Lower leg skin (tissue), 3 donors: Measurements from ENCODE around the gene NKAIN1.

Experiments
- CTCF ChIP-seq, 3 donors: fragments of 450-650 bp; IDR thresholded peaks; one replicate each; pipeline ENCODE4 v1.5.1; 2016; ENCODE audit warnings: antibody characterized with exemption in 3 of 3, mild to moderate bottlenecking in 3 of 3, moderate library complexity in 2 of 3
- POLR2A ChIP-seq, 2 donors: fragments of 450-650 bp; IDR thresholded peaks; one replicate each; pipeline ENCODE4 v1.6.1; 2016 to 2017; ENCODE audit warnings: antibody characterized with exemption in 2 of 2, mild to moderate bottlenecking in 1 of 2, moderate library complexity in 1 of 2

- TF ChIP-seq CTCF (IDR thresholded peaks at IDR 0.05) (no peak), POLR2A (IDR thresholded peaks at IDR 0.05) (no peak)
Observed at GRCh38 chr1:31264790-31265386, 25.2 kb upstream of the NKAIN1 start.
